H9 (cell line): ENCODE measurements around the gene MICALL2. TPM values are rescaled to one million over a fixed set of nuclear protein-coding genes. Genes with fewer than 3 reads are reported as not detected.

Source experiments
- DNase-seq: peaks from one replicate; pipeline ENCODE4 v3.0.0-alpha.2; 2017
- H2AFZ ChIP-seq: one replicate; pipeline ENCODE4 v1.6.1; 2013; ENCODE audit warnings: mild to moderate bottlenecking, low read length, control low read depth, moderate library complexity
- H2AK5ac ChIP-seq: 2 replicates; pipeline ENCODE4 v1.6.1; 2013; ENCODE audit warnings: low read length, control low read depth, mixed read lengths; ENCODE audit not compliant: insufficient read length
- H2BK120ac ChIP-seq: one replicate; pipeline ENCODE4 v1.6.1; 2013; ENCODE audit warnings: low read depth, mild to moderate bottlenecking, low read length, control low read depth, inconsistent platforms; ENCODE audit not compliant: poor library complexity, severe bottlenecking
- H2BK12ac ChIP-seq: 2 replicates; pipeline ENCODE4 v1.6.1; 2013; ENCODE audit warnings: low read length, control low read depth, mixed read lengths, low read depth; ENCODE audit not compliant: insufficient read length
- H2BK15ac ChIP-seq: 2 replicates; pipeline ENCODE4 v1.6.1; 2013; ENCODE audit warnings: low read depth, low read length, control low read depth
- H2BK20ac ChIP-seq: one replicate; pipeline ENCODE4 v1.6.1; 2013; ENCODE audit warnings: low read depth, mild to moderate bottlenecking, low read length, control low read depth, inconsistent platforms; ENCODE audit not compliant: poor library complexity, severe bottlenecking
- H2BK5ac ChIP-seq: 2 replicates; pipeline ENCODE4 v1.6.1; 2013; ENCODE audit warnings: low read length, control low read depth, mixed read lengths; ENCODE audit not compliant: insufficient read length
- H3K14ac ChIP-seq: 2 replicates; pipeline ENCODE4 v1.6.1; 2013; ENCODE audit warnings: low read length, control low read depth; ENCODE audit not compliant: insufficient read depth
- H3K18ac ChIP-seq: 2 replicates; pipeline ENCODE4 v1.6.1; 2013; ENCODE audit warnings: low read depth, mild to moderate bottlenecking, mixed read lengths, low read length, control low read depth; ENCODE audit not compliant: insufficient read length
- H3K23ac ChIP-seq: 2 replicates; pipeline ENCODE4 v1.6.1; 2013; ENCODE audit warnings: low read length, control low read depth, mixed read lengths, low read depth; ENCODE audit not compliant: insufficient read length
- H3K23me2 ChIP-seq: 2 replicates; pipeline ENCODE4 v1.6.1; 2013; ENCODE audit warnings: low read depth, mild to moderate bottlenecking, mixed read lengths, low read length, control low read depth; ENCODE audit not compliant: insufficient read length, poor library complexity, severe bottlenecking
- H3K27ac ChIP-seq: 2 replicates; pipeline ENCODE4 v1.5.1; 2013; ENCODE audit warnings: low read length, control low read depth, mixed read lengths, low read depth; ENCODE audit not compliant: insufficient read length
- H3K27me3 ChIP-seq: 2 replicates; pipeline ENCODE4 v1.6.1; 2013; ENCODE audit warnings: low read length, control low read depth, inconsistent platforms; ENCODE audit not compliant: insufficient read depth
- H3K4ac ChIP-seq: 2 replicates; pipeline ENCODE4 v1.6.1; 2013; ENCODE audit warnings: low read depth, mild to moderate bottlenecking, control low read depth, inconsistent platforms, low read length, moderate library complexity
- H3K4me1 ChIP-seq: 2 replicates; pipeline ENCODE4 v1.6.1; 2013; ENCODE audit warnings: low read length, control low read depth, inconsistent platforms; ENCODE audit not compliant: insufficient read depth
- H3K4me2 ChIP-seq: 2 replicates; pipeline ENCODE4 v1.6.1; 2013; ENCODE audit warnings: low read length, control low read depth, mixed read lengths; ENCODE audit not compliant: insufficient read length, insufficient read depth
- H3K56ac ChIP-seq: 2 replicates; pipeline ENCODE4 v1.6.1; 2013; ENCODE audit warnings: low read depth, mild to moderate bottlenecking, mixed read lengths, low read length, control low read depth; ENCODE audit not compliant: insufficient read length
- H3K79me1 ChIP-seq: 2 replicates; pipeline ENCODE4 v1.6.1; 2013; ENCODE audit warnings: low read depth, mild to moderate bottlenecking, moderate library complexity, low read length, control low read depth, inconsistent platforms; ENCODE audit not compliant: insufficient read depth, poor library complexity, severe bottlenecking
- H3K79me2 ChIP-seq: 2 replicates; pipeline ENCODE4 v1.6.1; 2013; ENCODE audit warnings: low read length, control low read depth, inconsistent platforms; ENCODE audit not compliant: insufficient read depth
- H3K9ac ChIP-seq: 2 replicates; pipeline ENCODE4 v1.6.1; 2013; ENCODE audit warnings: low read length, control low read depth, mixed read lengths; ENCODE audit not compliant: insufficient read length; ENCODE audit errors: extremely low read depth
- H3K9me3 ChIP-seq: one replicate; pipeline ENCODE4 v1.6.1; 2013; ENCODE audit warnings: low read depth, low read length, inconsistent platforms; ENCODE audit not compliant: control insufficient read depth
- H3T11ph ChIP-seq: one replicate; pipeline ENCODE4 v1.6.1; 2013; ENCODE audit warnings: mild to moderate bottlenecking, low read length, control low read depth, inconsistent platforms
- H4K20me1 ChIP-seq: one replicate; pipeline ENCODE4 v1.6.1; 2013; ENCODE audit not compliant: control insufficient read depth, insufficient read length, insufficient read depth
- H4K5ac ChIP-seq: 2 replicates; pipeline ENCODE4 v1.6.1; 2013; ENCODE audit warnings: low read depth, mild to moderate bottlenecking, mixed read lengths, low read length, control low read depth; ENCODE audit not compliant: insufficient read length
- H4K8ac ChIP-seq: replicated peaks from 2 replicates; pipeline ENCODE4 v1.6.1; 2013; ENCODE audit warnings: low read length, control low read depth, mixed read lengths, low read depth; ENCODE audit not compliant: insufficient read length
- H4K91ac ChIP-seq: 2 replicates; pipeline ENCODE4 v1.6.1; 2013; ENCODE audit warnings: low read depth, mild to moderate bottlenecking, moderate library complexity, mixed read lengths, low read length, control low read depth; ENCODE audit not compliant: insufficient read length
- H3K27ac Mint-ChIP-seq, 3 experiments: 2 replicates in 2 of 3; 3 replicates in 1 of 3; pipeline ENCODE4 v1.8.0; 2020 to 2021; ENCODE audit warnings: mixed read lengths in 3 of 3, mild to moderate bottlenecking in 1 of 3, moderate library complexity in 1 of 3
- H3K27me3 Mint-ChIP-seq: 2 replicates; pipeline ENCODE4 v1.8.0; 2021; ENCODE audit warnings: low read depth, mild to moderate bottlenecking, moderate library complexity, mixed read lengths
- H3K36me3 Mint-ChIP-seq, 3 experiments: 2 replicates in 2 of 3; 3 replicates in 1 of 3; pipeline ENCODE4 v1.8.0; 2020 to 2021; ENCODE audit warnings: low read depth in 3 of 3, mixed read lengths in 3 of 3; ENCODE audit not compliant: insufficient read depth in 1 of 3
- H3K4me1 Mint-ChIP-seq, 2 experiments: 2 replicates each; pipeline ENCODE4 v1.8.0; 2020; ENCODE audit warnings: mixed read lengths in 2 of 2
- H3K4me3 Mint-ChIP-seq, 2 experiments: 2 replicates in 1 of 2; 3 replicates in 1 of 2; pipeline ENCODE4 v1.8.0; 2020 to 2021; ENCODE audit warnings: mild to moderate bottlenecking in 2 of 2, mixed read lengths in 2 of 2, moderate library complexity in 1 of 2
- H3K9me3 Mint-ChIP-seq, 2 experiments: 2 replicates in 1 of 2; 3 replicates in 1 of 2; pipeline ENCODE4 v1.8.0; 2020; ENCODE audit warnings: mild to moderate bottlenecking in 2 of 2, mixed read lengths in 2 of 2, moderate library complexity in 1 of 2
- WGBS: extraction: QIAGEN DNeasy Blood & Tissue Kit; methylation state at CpG from one replicate; pipeline ENCODE4 v1.1.7; 2013; ENCODE audit warnings: missing lambda C conversion rate, low lambda C conversion rate, mixed read lengths; ENCODE audit not compliant: insufficient read length; ENCODE audit errors: extremely low coverage; 5-methylcytosine and 5-hydroxymethylcytosine counted together
- total RNA-seq: library from RNA; stranded (reverse); gene quantifications from 2 replicates; pipeline ENCODE4 v1.2.1, GENCODE V29; 2021
- TF ChIP-seq, protein P1 (sequence below): fragments of 200-600 bp; sonication (generic); conservative IDR thresholded peaks from 3 replicates; pipeline ENCODE4 v1.8.0; 2021; ENCODE audit warnings: antibody characterized with exemption, mild to moderate bottlenecking

MICALL2 gene
- total RNA-seq, 1 experiment from 2014 or later: 7.1 TPM

GRCh38 chr7:1434891-1435670, 24.2 kb downstream of the MICALL2 start:
- Histone ChIP-seq H4K20me1 (no peaks in the 10 kb centered on the region), H2BK120ac (no peak overlapping the region), H3K4ac (no peak overlapping the region), H2BK15ac (no peak overlapping the region), H3K27ac (no peak overlapping the region), H3K27me3 (no peaks in the 10 kb centered on the region), H3K79me1 (no peaks in the 10 kb centered on the region), H3K18ac (no peak overlapping the region), H3K4me2 (no peak overlapping the region), H2BK5ac (no peak overlapping the region), H3K9ac (no peak overlapping the region), H2BK20ac (no peak overlapping the region), H3K23me2 (no peaks in the 10 kb centered on the region), H4K91ac (no peak overlapping the region), H3K4me1 (no peaks in the 10 kb centered on the region), H3K9me3 (no peaks in the 10 kb centered on the region), H2AFZ (no peak overlapping the region), H2AK5ac (no peak overlapping the region), H3K79me2 (no peaks in the 10 kb centered on the region), H3K56ac (no peak overlapping the region), H3T11ph (no peak overlapping the region), H2BK12ac (no peak overlapping the region), H3K14ac (no peak overlapping the region; the same call in 1 of the 2 replicates), H4K5ac (no peak overlapping the region), H3K23ac (no peak overlapping the region), H4K8ac (no peak overlapping the region)
- Mint-ChIP-seq H3K36me3 (no peaks in the 10 kb centered on the region), H3K4me3 (no peak overlapping the region), H3K27me3 (peaks cover 10% of the 10 kb centered on the region), H3K4me1 (peaks cover 2 to 4% of the 10 kb centered on the region in 2 experiments), H3K9me3 (no peaks in the 10 kb centered on the region; a peak in 1 of 5 replicates), H3K27ac (no peak overlapping the region; a peak in 1 of 7 replicates)
- TF ChIP-seq, protein P1, sequence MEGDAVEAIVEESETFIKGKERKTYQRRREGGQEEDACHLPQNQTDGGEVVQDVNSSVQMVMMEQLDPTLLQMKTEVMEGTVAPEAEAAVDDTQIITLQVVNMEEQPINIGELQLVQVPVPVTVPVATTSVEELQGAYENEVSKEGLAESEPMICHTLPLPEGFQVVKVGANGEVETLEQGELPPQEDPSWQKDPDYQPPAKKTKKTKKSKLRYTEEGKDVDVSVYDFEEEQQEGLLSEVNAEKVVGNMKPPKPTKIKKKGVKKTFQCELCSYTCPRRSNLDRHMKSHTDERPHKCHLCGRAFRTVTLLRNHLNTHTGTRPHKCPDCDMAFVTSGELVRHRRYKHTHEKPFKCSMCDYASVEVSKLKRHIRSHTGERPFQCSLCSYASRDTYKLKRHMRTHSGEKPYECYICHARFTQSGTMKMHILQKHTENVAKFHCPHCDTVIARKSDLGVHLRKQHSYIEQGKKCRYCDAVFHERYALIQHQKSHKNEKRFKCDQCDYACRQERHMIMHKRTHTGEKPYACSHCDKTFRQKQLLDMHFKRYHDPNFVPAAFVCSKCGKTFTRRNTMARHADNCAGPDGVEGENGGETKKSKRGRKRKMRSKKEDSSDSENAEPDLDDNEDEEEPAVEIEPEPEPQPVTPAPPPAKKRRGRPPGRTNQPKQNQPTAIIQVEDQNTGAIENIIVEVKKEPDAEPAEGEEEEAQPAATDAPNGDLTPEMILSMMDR: no peak
- WGBS: no CpG with 5 or more reads among the region's 22 CpGs
- no peak for DNase-seq
